ENCODE measurements around the gene AOAH.
"Not testable (repeated sequence)": the region's sequence is repeated elsewhere in the genome, so short reads cannot be mapped to it uniquely, and the experiment has no call there.

The AOAH gene

GRCh38 chr7:36468370-36469101 lies 255.8 kb downstream of the AOAH start:
- TF ChIP-seq, protein P1, sequence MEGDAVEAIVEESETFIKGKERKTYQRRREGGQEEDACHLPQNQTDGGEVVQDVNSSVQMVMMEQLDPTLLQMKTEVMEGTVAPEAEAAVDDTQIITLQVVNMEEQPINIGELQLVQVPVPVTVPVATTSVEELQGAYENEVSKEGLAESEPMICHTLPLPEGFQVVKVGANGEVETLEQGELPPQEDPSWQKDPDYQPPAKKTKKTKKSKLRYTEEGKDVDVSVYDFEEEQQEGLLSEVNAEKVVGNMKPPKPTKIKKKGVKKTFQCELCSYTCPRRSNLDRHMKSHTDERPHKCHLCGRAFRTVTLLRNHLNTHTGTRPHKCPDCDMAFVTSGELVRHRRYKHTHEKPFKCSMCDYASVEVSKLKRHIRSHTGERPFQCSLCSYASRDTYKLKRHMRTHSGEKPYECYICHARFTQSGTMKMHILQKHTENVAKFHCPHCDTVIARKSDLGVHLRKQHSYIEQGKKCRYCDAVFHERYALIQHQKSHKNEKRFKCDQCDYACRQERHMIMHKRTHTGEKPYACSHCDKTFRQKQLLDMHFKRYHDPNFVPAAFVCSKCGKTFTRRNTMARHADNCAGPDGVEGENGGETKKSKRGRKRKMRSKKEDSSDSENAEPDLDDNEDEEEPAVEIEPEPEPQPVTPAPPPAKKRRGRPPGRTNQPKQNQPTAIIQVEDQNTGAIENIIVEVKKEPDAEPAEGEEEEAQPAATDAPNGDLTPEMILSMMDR (IDR thresholded peaks at IDR 0.05; ENCODE audit: control extremely low read depth, extremely low read depth, low read depth, missing control alignments), result no peak
- DNase-seq (ENCODE audit: extremely low spot score), result no peak
- CTCF ChIA-PET, result interaction anchor here (1.4 kb wide), 1 partner anchor 19 kb away, joined by 7 read pairs; no protein-coding TSS in a partner anchor
- POLR2A ChIA-PET, result no interaction called here

- POLR2A ChIA-PET; DNase-seq (ENCODE audit: extremely low spot score): not testable (repeated sequence)
- CTCF ChIA-PET, result interaction anchor here (1.5 kb wide), 1 partner anchor 734 kb away, joined by 3 read pairs; no protein-coding TSS in a partner anchor
Measured at GRCh38 chr7:36466001-36466400, 258.3 kb downstream of the AOAH start.

DNA sequence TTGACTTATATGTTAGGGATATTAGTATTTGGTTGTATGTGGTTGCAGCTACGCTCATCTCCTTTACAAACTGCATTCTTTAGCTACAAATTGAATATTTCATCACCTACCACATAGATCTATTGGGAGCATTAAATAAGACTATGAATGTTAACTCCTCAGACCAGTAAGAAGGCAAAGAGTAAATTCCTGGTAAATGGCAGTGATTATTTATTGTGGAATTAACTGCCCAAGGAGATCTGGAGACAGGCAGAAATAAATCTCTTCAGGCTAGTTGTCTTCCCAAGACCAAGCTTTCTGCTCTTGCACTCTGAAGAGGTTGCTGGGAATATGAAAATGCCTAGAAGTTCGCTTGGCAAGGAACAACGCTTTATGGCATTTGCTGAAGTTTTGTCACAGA lies 260.0 kb downstream of the AOAH start:
- POLR2A ChIA-PET, result no interaction called here
- TF ChIP-seq, protein P1 (IDR thresholded peaks at IDR 0.05; ENCODE audit: control extremely low read depth, extremely low read depth, low read depth, missing control alignments), result no peak
- CTCF ChIA-PET, result interaction anchor here (1.0 to 1.3 kb wide), 3 partner anchors 8 to 14 kb away, joined by 3 to 4 read pairs (median 4); no protein-coding TSS in a partner anchor
- no peak for DNase-seq (ENCODE audit: extremely low spot score)
